PFSK-1 (cell line): ENCODE measurements around the gene DAAM2.

Source experiments
- FOXP2 ChIP-seq: optimal IDR thresholded peaks from 2 replicates; pipeline ENCODE3; 2011; ENCODE audit warnings: borderline replicate concordance, control low read depth, inconsistent platforms; ENCODE audit not compliant: insufficient read depth; ENCODE audit errors: extremely low read length, extremely low read depth
- POLR2AphosphoS5 ChIP-seq: IDR thresholded peaks from 2 replicates; pipeline ENCODE4 v1.6.1; 2012; ENCODE audit warnings: low read depth, mild to moderate bottlenecking, control low read depth, low read length, moderate library complexity
- SIN3A ChIP-seq: IDR thresholded peaks from 2 replicates; pipeline ENCODE4 v1.6.1; 2012; ENCODE audit warnings: mild to moderate bottlenecking, low read length, moderate library complexity, borderline replicate concordance; ENCODE audit not compliant: insufficient read depth
- TAF1 ChIP-seq: IDR thresholded peaks from 2 replicates; pipeline ENCODE4 v1.6.1; 2012; ENCODE audit warnings: low read length, control low read depth, borderline replicate concordance; ENCODE audit not compliant: insufficient read depth
- TF ChIP-seq, protein P1 (sequence below), 2 experiments: IDR thresholded peaks; 2 replicates each; pipeline versions ENCODE4 v1.6.1 to v1.8.0; 2011 to 2012; ENCODE audit warnings: low read depth in 2 of 2, low read length in 2 of 2, control low read depth in 1 of 2, inconsistent platforms in 1 of 2, mild to moderate bottlenecking in 1 of 2, moderate library complexity in 1 of 2; ENCODE audit not compliant: insufficient read depth in 1 of 2

DAAM2 gene

DNA sequence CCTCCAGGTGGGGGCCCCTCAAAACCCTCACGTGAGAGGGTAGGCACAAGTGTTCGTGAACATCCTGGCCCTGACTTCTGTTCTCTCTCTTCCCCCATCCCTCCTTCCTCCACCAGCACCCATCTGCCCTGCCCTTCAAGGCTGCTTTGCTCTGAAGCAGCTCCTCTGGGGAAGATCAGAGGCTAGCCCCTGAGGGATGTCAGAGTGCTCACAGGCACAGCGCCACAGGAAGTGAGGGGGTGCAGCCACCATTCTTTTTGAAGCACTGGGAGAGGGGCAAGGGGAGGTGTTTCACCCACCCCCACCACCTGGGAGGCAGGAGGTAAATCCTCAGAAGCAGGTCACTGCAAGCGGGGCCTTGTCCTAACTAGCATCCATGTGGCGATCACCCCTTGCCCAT lies 130.6 kb downstream of the DAAM2 start:
- TF ChIP-seq, protein P1, sequence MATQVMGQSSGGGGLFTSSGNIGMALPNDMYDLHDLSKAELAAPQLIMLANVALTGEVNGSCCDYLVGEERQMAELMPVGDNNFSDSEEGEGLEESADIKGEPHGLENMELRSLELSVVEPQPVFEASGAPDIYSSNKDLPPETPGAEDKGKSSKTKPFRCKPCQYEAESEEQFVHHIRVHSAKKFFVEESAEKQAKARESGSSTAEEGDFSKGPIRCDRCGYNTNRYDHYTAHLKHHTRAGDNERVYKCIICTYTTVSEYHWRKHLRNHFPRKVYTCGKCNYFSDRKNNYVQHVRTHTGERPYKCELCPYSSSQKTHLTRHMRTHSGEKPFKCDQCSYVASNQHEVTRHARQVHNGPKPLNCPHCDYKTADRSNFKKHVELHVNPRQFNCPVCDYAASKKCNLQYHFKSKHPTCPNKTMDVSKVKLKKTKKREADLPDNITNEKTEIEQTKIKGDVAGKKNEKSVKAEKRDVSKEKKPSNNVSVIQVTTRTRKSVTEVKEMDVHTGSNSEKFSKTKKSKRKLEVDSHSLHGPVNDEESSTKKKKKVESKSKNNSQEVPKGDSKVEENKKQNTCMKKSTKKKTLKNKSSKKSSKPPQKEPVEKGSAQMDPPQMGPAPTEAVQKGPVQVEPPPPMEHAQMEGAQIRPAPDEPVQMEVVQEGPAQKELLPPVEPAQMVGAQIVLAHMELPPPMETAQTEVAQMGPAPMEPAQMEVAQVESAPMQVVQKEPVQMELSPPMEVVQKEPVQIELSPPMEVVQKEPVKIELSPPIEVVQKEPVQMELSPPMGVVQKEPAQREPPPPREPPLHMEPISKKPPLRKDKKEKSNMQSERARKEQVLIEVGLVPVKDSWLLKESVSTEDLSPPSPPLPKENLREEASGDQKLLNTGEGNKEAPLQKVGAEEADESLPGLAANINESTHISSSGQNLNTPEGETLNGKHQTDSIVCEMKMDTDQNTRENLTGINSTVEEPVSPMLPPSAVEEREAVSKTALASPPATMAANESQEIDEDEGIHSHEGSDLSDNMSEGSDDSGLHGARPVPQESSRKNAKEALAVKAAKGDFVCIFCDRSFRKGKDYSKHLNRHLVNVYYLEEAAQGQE (IDR thresholded peaks at IDR 0.05; ENCODE audit: insufficient read depth in 1 of 2, low read depth in 2 of 2, low read length in 2 of 2): no peak
- TF ChIP-seq SIN3A (no peak), FOXP2 (no peak), POLR2AphosphoS5 (no peak), TAF1 (no peak)

DNA sequence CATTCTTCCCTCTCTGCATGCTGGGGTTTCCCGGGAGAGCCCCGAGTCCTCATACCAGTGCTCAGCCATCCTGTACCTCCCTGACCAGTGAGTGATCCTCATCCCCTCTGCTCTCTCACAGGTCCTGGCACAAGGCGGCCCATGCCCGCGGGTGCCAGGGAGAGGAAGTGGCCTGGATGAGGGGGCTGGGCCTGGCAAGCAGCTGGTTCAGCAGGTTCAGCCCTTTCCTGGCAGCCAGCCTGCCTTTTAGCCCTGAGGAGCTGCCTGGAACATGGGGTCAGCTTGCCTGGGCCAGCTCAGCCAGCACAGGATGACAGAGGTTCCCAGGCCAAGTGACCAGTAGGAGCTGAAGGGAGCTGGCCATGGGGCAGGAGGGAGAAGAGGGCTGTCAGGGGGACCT lies 131.2 kb downstream of the DAAM2 start:
- no peak for TF ChIP-seq POLR2AphosphoS5
- TF ChIP-seq, protein P1 (IDR thresholded peaks at IDR 0.05; ENCODE audit: insufficient read depth in 1 of 2, low read depth in 2 of 2, low read length in 2 of 2): no peak
- no peak for TF ChIP-seq SIN3A
- no peak for TF ChIP-seq FOXP2
- no peak for TF ChIP-seq TAF1

DNA sequence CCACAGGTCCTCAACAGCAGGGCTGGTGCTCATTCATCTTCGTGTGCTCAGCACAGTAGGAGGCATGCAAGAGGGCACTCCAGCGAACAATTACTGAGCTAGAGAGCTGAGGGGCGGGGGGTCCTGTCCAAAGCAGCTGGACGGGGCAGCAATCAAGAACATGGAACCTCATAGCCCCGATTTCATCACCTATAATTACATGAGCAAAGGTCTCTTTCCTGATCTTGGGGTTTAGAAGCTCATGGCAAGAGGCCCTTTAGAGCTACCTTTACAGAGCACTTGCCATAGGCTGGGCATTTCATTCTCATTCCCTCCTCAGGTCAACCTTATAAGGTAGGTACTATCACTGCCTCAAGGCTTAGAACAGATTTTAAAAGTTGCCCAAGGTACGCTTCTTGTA lies 131.7 kb downstream of the DAAM2 start:
- TF ChIP-seq, protein P1 (IDR thresholded peaks at IDR 0.05; ENCODE audit: insufficient read depth in 1 of 2, low read depth in 2 of 2, low read length in 2 of 2): no peak
- TF ChIP-seq TAF1: no peak

DNA sequence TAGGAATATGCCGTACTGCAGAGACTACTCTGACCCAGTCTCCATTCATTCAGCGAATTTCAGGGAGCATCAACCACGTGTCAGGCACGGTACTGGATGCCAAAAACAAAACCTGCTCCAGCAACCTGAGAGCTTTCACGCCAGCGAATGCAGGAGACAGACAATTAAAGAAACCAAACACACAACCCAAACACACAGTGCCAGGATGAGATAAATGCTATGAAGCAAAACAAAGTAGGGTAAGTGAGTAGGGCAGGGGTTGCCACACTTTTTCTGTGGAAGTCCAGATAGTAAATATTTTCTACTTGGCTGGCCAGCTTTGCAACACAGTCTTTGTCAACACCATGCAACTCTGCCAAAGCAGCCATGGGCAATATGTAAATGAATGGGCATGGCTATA lies 132.1 kb downstream of the DAAM2 start:
- TF ChIP-seq, protein P1 (IDR thresholded peaks at IDR 0.05; ENCODE audit: insufficient read depth in 1 of 2, low read depth in 2 of 2, low read length in 2 of 2): no peak
- TF ChIP-seq FOXP2: no peak
- no peak for TF ChIP-seq TAF1
- no peak for TF ChIP-seq SIN3A
- TF ChIP-seq POLR2AphosphoS5: no peak

DNA sequence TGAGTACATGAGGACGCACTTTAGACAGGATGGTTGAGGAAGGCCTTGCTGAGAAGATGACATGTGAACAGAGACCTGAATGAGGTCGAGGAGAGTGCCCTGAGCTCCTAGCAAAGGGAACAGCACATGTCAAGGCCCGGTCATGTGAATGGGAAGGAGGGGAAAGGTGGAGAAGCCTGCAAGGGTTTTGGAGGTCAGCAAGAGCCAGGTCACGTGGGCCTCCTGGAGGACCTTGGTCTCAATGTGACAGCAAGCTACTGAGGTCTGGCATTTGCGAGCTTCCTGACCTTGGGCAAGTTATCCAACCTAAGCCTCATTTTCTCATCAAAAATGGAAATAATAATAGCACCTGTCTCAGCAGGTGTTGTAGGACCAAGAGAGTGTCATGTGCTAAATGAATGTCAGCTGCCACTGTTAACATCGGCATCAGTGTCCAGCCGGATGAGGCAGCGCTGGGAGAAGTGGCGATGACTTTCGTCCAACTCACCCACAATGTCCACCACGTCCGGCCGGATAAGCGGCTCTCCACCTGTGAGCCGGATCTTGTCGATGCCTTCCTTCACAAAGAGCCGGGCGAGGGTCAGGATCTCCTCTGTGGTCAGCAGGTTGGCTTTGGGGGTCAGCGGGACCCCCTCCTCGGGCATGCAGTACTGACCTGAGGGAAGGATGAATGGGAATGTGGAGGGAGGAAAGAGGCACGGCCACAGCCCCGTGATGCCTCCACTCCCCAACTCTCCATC lies 133.2 kb downstream of the DAAM2 start:
- TF ChIP-seq SIN3A (no peak), POLR2AphosphoS5 (no peak), TAF1 (no peak), FOXP2 (no peak)
- TF ChIP-seq, protein P1 (IDR thresholded peaks at IDR 0.05; ENCODE audit: insufficient read depth in 1 of 2, low read depth in 2 of 2, low read length in 2 of 2): no peak
